Measurements from ENCODE around the gene NEDD9. TPM values are rescaled to one million over a fixed set of nuclear protein-coding genes. Genes with fewer than 3 reads are reported as not detected.

NEDD9 gene
- total and polyA plus RNA-seq, 2 of the 13 experiments (the other 11 are each of a cell fraction or from before 2014, with no cell fraction given), result 27.1 to 389 TPM

DNA sequence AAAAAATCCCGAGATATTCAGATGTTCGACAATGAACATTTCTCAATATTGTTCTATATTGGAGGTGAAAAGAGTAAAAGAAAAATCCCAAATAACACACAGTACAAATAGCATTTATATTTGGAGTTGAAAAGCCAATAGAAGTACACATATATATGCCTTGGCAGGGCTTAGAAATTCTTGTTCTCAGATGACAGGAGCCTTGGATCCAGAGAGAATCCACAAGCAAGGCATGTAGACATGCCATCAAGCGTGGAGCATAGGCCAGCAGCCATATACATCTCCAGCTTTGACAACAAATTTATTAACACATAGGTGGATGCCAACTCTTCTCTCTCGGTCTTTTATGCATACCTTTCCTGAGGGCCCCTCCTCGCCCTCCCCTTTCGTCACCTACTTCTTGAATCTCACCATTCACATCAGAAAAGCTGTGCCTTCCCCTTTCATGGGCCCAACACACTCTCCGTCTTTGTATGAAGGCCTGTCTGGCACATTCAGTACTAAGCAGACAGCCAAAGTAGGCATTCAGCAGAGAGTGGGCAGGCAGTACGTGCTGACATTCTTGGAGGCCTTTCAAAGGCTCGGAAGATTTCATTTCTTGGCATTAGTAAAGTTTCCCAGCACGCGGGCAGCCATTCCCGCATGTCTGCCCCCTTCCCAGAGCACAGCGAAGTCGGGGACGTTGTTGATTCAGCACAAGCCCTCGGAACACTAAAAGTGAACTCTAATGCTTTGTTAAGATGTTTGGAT, 18.2 kb downstream of the NEDD9 start (continued):
- TF ChIP-seq SMYD3 (CRISPR knock-in tag; IDR thresholded peaks at IDR 0.05) (no peak), ZBTB42 (CRISPR knock-in tag; IDR thresholded peaks at IDR 0.05) (no peak), ZKSCAN8 (CRISPR knock-in tag; IDR thresholded peaks at IDR 0.05; ENCODE audit: borderline replicate concordance) (no peak), PBX3 (CRISPR knock-in tag; IDR thresholded peaks at IDR 0.05; ENCODE audit: borderline replicate concordance) (no peak), ZNF616 (CRISPR knock-in tag; IDR thresholded peaks at IDR 0.05; ENCODE audit: low read depth) (no peak), ZNF781 (CRISPR knock-in tag; IDR thresholded peaks at IDR 0.05; ENCODE audit: borderline replicate concordance, not compliant biosample characterization) (no peak), HNRNPH1 (optimal IDR thresholded peaks at IDR 0.05; ENCODE audit: low read depth, low read length) (no peak), MAFG (CRISPR knock-in tag; IDR thresholded peaks at IDR 0.05) (no peak), RXRB (CRISPR knock-in tag; IDR thresholded peaks at IDR 0.05; ENCODE audit: borderline replicate concordance) (no peak), RBAK (CRISPR knock-in tag; IDR thresholded peaks at IDR 0.05) (no peak), ZNF224 (CRISPR knock-in tag; IDR thresholded peaks at IDR 0.05) (no peak), ZFP1 (CRISPR knock-in tag; IDR thresholded peaks at IDR 0.05) (no peak), ATF1 (CRISPR knock-in tag; IDR thresholded peaks at IDR 0.05) (no peak), NR1H2 (CRISPR knock-in tag; IDR thresholded peaks at IDR 0.05; ENCODE audit: borderline replicate concordance, low read depth) (no peak), ZNF770 (CRISPR knock-in tag; IDR thresholded peaks at IDR 0.05) (no peak), ZNF557 (CRISPR knock-in tag; IDR thresholded peaks at IDR 0.05) (no peak), CBX2 (IDR thresholded peaks at IDR 0.05; ENCODE audit: low read depth, low read length) (no peak), CBX2 (CRISPR knock-in tag; IDR thresholded peaks at IDR 0.05; ENCODE audit: low read depth) (no peak), ARNT (IDR thresholded peaks at IDR 0.05) (no peak), MYC (CRISPR knock-in tag; IDR thresholded peaks at IDR 0.05; ENCODE audit: borderline replicate concordance) (no peak), ZC3H4 (CRISPR knock-in tag; IDR thresholded peaks at IDR 0.05; ENCODE audit: borderline replicate concordance) (no peak)
- TF ChIP-seq, protein P1, sequence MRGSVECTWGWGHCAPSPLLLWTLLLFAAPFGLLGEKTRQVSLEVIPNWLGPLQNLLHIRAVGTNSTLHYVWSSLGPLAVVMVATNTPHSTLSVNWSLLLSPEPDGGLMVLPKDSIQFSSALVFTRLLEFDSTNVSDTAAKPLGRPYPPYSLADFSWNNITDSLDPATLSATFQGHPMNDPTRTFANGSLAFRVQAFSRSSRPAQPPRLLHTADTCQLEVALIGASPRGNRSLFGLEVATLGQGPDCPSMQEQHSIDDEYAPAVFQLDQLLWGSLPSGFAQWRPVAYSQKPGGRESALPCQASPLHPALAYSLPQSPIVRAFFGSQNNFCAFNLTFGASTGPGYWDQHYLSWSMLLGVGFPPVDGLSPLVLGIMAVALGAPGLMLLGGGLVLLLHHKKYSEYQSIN (CRISPR knock-in tag; IDR thresholded peaks at IDR 0.05; ENCODE audit: borderline replicate concordance), result no peak
- TF ChIP-seq, protein P2, sequence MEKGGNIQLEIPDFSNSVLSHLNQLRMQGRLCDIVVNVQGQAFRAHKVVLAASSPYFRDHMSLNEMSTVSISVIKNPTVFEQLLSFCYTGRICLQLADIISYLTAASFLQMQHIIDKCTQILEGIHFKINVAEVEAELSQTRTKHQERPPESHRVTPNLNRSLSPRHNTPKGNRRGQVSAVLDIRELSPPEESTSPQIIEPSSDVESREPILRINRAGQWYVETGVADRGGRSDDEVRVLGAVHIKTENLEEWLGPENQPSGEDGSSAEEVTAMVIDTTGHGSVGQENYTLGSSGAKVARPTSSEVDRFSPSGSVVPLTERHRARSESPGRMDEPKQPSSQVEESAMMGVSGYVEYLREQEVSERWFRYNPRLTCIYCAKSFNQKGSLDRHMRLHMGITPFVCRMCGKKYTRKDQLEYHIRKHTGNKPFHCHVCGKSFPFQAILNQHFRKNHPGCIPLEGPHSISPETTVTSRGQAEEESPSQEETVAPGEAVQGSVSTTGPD (CRISPR knock-in tag; IDR thresholded peaks at IDR 0.05), result no peak
- TF ChIP-seq, protein P3, sequence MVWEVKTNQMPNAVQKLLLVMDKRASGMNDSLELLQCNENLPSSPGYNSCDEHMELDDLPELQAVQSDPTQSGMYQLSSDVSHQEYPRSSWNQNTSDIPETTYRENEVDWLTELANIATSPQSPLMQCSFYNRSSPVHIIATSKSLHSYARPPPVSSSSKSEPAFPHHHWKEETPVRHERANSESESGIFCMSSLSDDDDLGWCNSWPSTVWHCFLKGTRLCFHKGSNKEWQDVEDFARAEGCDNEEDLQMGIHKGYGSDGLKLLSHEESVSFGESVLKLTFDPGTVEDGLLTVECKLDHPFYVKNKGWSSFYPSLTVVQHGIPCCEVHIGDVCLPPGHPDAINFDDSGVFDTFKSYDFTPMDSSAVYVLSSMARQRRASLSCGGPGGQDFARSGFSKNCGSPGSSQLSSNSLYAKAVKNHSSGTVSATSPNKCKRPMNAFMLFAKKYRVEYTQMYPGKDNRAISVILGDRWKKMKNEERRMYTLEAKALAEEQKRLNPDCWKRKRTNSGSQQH (CRISPR knock-in tag; IDR thresholded peaks at IDR 0.05; ENCODE audit: low read depth), result no peak

Data from HepG2 (cell line).